Keratinocyte (primary cell): ENCODE results near the gene KRTAP12-4. TPM values are rescaled to one million over a fixed set of nuclear protein-coding genes. Genes with fewer than 3 reads are reported as not detected.

Source experiments
- DNase-seq: peaks from one replicate; pipeline ENCODE4 v3.0.0-alpha.2; 2011; ENCODE audit warnings: low read depth, missing footprints, low spot score
- FAIRE-seq: peaks from 2 replicates; lab custom pipeline; 2011; peaks lifted over from hg19 to GRCh38; lab: Jason Lieb, UNC
- H2AFZ ChIP-seq: 2 replicates; pipeline ENCODE4 v1.6.0; 2012; ENCODE audit warnings: low read length, control low read depth, inconsistent platforms; ENCODE audit not compliant: control insufficient read depth
- H3K27ac ChIP-seq: 2 replicates; pipeline ENCODE4 v1.5.1; 2011; ENCODE audit warnings: low read length; ENCODE audit not compliant: control insufficient read depth, insufficient read depth
- H3K27me3 ChIP-seq: 3 replicates; pipeline ENCODE4 v1.6.0; 2011; ENCODE audit warnings: low read length; ENCODE audit not compliant: control insufficient read depth, insufficient read depth; ENCODE audit errors: extremely low read depth
- H3K36me3 ChIP-seq, 2 experiments: 2 replicates in 1 of 2; 3 replicates in 1 of 2; pipeline ENCODE4 v1.5.1; 2011; ENCODE audit warnings: low read length in 2 of 2, mild to moderate bottlenecking in 1 of 2; ENCODE audit not compliant: control insufficient read depth in 2 of 2, insufficient read depth in 2 of 2; ENCODE audit errors: extremely low read depth in 1 of 2
- H3K4me1 ChIP-seq: 3 replicates; pipeline ENCODE4 v1.5.1; 2011; ENCODE audit warnings: low read length; ENCODE audit not compliant: control insufficient read depth, insufficient read depth; ENCODE audit errors: extremely low read depth
- H3K4me2 ChIP-seq: 3 replicates; pipeline ENCODE4 v1.6.0; 2011; ENCODE audit warnings: low read depth, low read length; ENCODE audit not compliant: control insufficient read depth, insufficient read depth; ENCODE audit errors: extremely low read depth
- H3K4me3 ChIP-seq, 3 experiments: fragments of 200-600 bp in 1 of 3; sonication (generic) in 1 of 3; 2 replicates in 2 of 3; 3 replicates in 1 of 3; pipeline ENCODE4 v1.5.1; 2011 to 2016; ENCODE audit warnings: low read length in 3 of 3, mild to moderate bottlenecking in 3 of 3, control low read depth in 2 of 3, inconsistent platforms in 1 of 3, low read depth in 1 of 3, mixed read lengths in 1 of 3, mixed run types in 1 of 3, moderate library complexity in 1 of 3; ENCODE audit not compliant: control insufficient read depth in 2 of 3, insufficient read depth in 2 of 3; ENCODE audit errors: extremely low read depth in 1 of 3
- H3K79me2 ChIP-seq: 2 replicates; pipeline ENCODE4 v1.6.0; 2012; ENCODE audit warnings: low read length; ENCODE audit not compliant: control insufficient read depth, insufficient read depth
- H3K9ac ChIP-seq: 3 replicates; pipeline ENCODE4 v1.6.0; 2011; ENCODE audit warnings: low read length; ENCODE audit not compliant: control insufficient read depth, insufficient read depth; ENCODE audit errors: extremely low read depth
- H3K9me1 ChIP-seq: 3 replicates; pipeline ENCODE4 v1.6.0; 2011; ENCODE audit warnings: low read length; ENCODE audit not compliant: control insufficient read depth, insufficient read depth; ENCODE audit errors: extremely low read depth
- H3K9me3 ChIP-seq: 2 replicates; pipeline ENCODE4 v1.5.1; 2012; ENCODE audit warnings: low read depth, low read length; ENCODE audit not compliant: control insufficient read depth
- H4K20me1 ChIP-seq: 3 replicates; pipeline ENCODE4 v1.6.0; 2011; ENCODE audit warnings: low read length; ENCODE audit not compliant: control insufficient read depth, insufficient read depth; ENCODE audit errors: extremely low read depth
- EZH2 ChIP-seq: IDR thresholded peaks from one replicate; pipeline ENCODE4 v1.6.1; 2012; ENCODE audit warnings: inconsistent platforms, mild to moderate bottlenecking, low read length, moderate library complexity
- dilution Hi-C: fragments of 300-500 bp; cut with MboI; formaldehyde crosslinking; loops from one replicate; pipeline ENCODE4 v1.7.0; 2020; ENCODE audit warnings: low sequenced_read_pairs; ENCODE audit not compliant: extremely low pct_ligation_motif_present
- polyA plus RNA-seq, 5 experiments: library from polyadenylated mRNA; depleted of rRNA in 3 of 5; stranded (reverse) in 3 of 5; stranded (forward) in 1 of 5; unstranded in 1 of 5; fragments of >200 nt; gene quantifications; 1 replicate in 1 of 5; 2 replicates in 3 of 5; 3 replicates in 1 of 5; pipeline versions ENCODE4 v1.2.1 to v1.2.3, GENCODE V29; 2011 to 2012; ENCODE audit warnings: missing spikeins in 2 of 5, low read depth in 1 of 5, low replicate concordance in 1 of 5
- TF ChIP-seq, protein P1 (sequence below), 3 experiments: IDR thresholded peaks in 1 of 3; conservative IDR thresholded peaks in 1 of 3; optimal IDR thresholded peaks in 1 of 3; 2 replicates in 2 of 3; 3 replicates in 1 of 3; pipeline versions ENCODE3 to v1.5.1; 2011; ENCODE audit warnings: low read length in 3 of 3, mild to moderate bottlenecking in 3 of 3, moderate library complexity in 2 of 3, control low read depth in 1 of 3, inconsistent platforms in 1 of 3; ENCODE audit not compliant: insufficient read depth in 2 of 3; ENCODE audit errors: extremely low read depth in 1 of 3

Gene KRTAP12-4
- polyA plus RNA-seq, 1 donor (not counting 4 experiments of a cell fraction or from before 2014, with no cell fraction given) = not detected

DNA sequence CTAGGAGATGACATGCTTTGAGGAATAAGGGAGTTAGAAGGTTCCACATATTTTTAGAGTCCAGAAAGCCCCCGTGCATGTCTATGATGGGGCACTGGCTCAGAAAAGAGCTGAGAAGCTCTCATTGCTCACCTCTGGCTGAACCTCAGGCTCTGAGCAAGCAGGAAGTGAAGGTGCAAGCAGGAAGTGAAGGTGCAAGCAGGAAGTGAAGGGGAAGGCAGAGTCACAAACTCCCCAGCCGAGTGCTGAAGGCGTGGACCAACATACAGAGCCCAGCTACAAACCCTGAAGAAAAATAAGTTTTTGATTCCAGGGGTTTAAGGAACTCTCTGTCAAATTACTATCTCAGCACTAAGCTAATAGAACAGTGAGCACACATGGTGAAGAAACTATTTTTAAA, 35.5 kb downstream of the KRTAP12-4 start:
- no peaks in the 10 kb centered on the region for H4K20me1 ChIP-seq
- H3K4me1 ChIP-seq = peaks cover 7% of the 10 kb centered on the region
- peaks cover 6% of the 10 kb centered on the region for H3K9me3 ChIP-seq
- H3K36me3 ChIP-seq = no peaks in the 10 kb centered on the region
- no peak for FAIRE-seq
- no peak for DNase-seq
- H3K27ac ChIP-seq = no peak overlapping the region
- H3K9ac ChIP-seq = no peak overlapping the region
- no peaks in the 10 kb centered on the region for H3K79me2 ChIP-seq
- no peaks in the 10 kb centered on the region for H3K9me1 ChIP-seq
- H3K4me3 ChIP-seq = no peak overlapping the region
- peaks cover 19% of the 10 kb centered on the region for H3K27me3 ChIP-seq
- dilution Hi-C loops = no loop called here
- H2AFZ ChIP-seq = no peak overlapping the region
- no peak overlapping the region for H3K4me2 ChIP-seq
- TF ChIP-seq, protein P1, sequence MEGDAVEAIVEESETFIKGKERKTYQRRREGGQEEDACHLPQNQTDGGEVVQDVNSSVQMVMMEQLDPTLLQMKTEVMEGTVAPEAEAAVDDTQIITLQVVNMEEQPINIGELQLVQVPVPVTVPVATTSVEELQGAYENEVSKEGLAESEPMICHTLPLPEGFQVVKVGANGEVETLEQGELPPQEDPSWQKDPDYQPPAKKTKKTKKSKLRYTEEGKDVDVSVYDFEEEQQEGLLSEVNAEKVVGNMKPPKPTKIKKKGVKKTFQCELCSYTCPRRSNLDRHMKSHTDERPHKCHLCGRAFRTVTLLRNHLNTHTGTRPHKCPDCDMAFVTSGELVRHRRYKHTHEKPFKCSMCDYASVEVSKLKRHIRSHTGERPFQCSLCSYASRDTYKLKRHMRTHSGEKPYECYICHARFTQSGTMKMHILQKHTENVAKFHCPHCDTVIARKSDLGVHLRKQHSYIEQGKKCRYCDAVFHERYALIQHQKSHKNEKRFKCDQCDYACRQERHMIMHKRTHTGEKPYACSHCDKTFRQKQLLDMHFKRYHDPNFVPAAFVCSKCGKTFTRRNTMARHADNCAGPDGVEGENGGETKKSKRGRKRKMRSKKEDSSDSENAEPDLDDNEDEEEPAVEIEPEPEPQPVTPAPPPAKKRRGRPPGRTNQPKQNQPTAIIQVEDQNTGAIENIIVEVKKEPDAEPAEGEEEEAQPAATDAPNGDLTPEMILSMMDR (optimal IDR thresholded peaks at IDR 0.05 in 1 of 3, IDR thresholded peaks at IDR 0.05 in 1 of 3, conservative IDR thresholded peaks at IDR 0.05 in 1 of 3; ENCODE audit: extremely low read depth in 1 of 3, insufficient read depth in 2 of 3, low read length in 3 of 3) = no peak
- TF ChIP-seq EZH2 = no peak

DNA sequence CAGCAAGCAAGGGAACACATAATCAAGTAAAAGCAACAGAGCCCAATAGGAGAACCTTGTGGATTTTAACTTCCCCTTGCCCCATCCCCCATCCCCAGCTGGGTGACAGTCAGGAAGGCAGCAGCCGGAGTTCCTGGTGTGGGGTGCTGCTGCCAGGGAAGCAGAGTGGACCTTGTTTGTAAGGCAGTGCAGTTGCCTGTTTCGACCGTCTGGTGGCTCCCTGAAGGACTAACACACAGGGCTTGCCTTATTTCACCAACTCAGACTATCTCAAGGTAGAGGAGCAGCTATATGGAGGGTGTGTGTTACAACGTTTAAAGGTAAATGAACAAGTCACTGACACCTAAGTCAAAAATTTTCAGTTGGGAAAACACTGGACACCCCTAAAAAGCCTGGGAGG, 36.0 kb downstream of the KRTAP12-4 start:
- H3K9ac ChIP-seq = no peak overlapping the region
- no peak overlapping the region for H3K27ac ChIP-seq
- no peak overlapping the region for H2AFZ ChIP-seq
- no peaks in the 10 kb centered on the region for H3K9me1 ChIP-seq
- no peaks in the 10 kb centered on the region for H4K20me1 ChIP-seq
- H3K36me3 ChIP-seq = no peaks in the 10 kb centered on the region
- H3K4me1 ChIP-seq = peaks cover 7% of the 10 kb centered on the region
- H3K27me3 ChIP-seq = peaks cover 19% of the 10 kb centered on the region
- peaks cover 6% of the 10 kb centered on the region for H3K9me3 ChIP-seq
- no peaks in the 10 kb centered on the region for H3K79me2 ChIP-seq
- dilution Hi-C loops = no loop called here
- no peak overlapping the region for H3K4me3 ChIP-seq
- TF ChIP-seq, protein P1 (optimal IDR thresholded peaks at IDR 0.05 in 1 of 3, IDR thresholded peaks at IDR 0.05 in 1 of 3, conservative IDR thresholded peaks at IDR 0.05 in 1 of 3; ENCODE audit: extremely low read depth in 1 of 3, insufficient read depth in 2 of 3, low read length in 3 of 3) = peak in 1 of 3 experiments; percentile 7
- no peak for TF ChIP-seq EZH2
- no peak for DNase-seq
- FAIRE-seq = no peak
- H3K4me2 ChIP-seq = no peak overlapping the region
